Tibial nerve (tissue), 4 donors: ENCODE data around the gene ETV7. TPM values are rescaled to one million over a fixed set of nuclear protein-coding genes. Genes with fewer than 3 reads are reported as not detected.
A peak's percentile ranks its signal among the peaks of the same experiment; 100 is the strongest.

Experiments used
- DNase-seq, 2 donors: peaks; one replicate each; pipeline ENCODE4 v3.0.0-alpha.2; 2019; ENCODE audit warnings: low spot score in 2 of 2
- H3K27ac ChIP-seq, 4 donors: fragments of 200-600 bp; sonication (generic) in 3 of 4; one replicate each; pipeline ENCODE4 v1.5.1; 2017 to 2019; ENCODE audit warnings: mild to moderate bottlenecking in 1 of 4
- H3K27me3 ChIP-seq, 2 donors: fragments of 200-600 bp; sonication (generic) in 1 of 2; one replicate each; pipeline versions ENCODE4 v1.5.1 to v1.6.0; 2017 to 2019
- H3K36me3 ChIP-seq, 3 donors: fragments of 200-600 bp; sonication (generic); one replicate each; pipeline ENCODE4 v1.5.1; 2018 to 2019
- H3K4me1 ChIP-seq, 4 donors: fragments of 200-600 bp; sonication (generic) in 3 of 4; one replicate each; pipeline ENCODE4 v1.5.1; 2017 to 2019
- H3K4me3 ChIP-seq, 4 donors: fragments of 200-600 bp; sonication (generic) in 3 of 4; one replicate each; pipeline ENCODE4 v1.5.1; 2017 to 2019; ENCODE audit warnings: mild to moderate bottlenecking in 1 of 4, moderate library complexity in 1 of 4
- H3K9me3 ChIP-seq, 4 donors: fragments of 200-600 bp; sonication (generic) in 3 of 4; one replicate each; pipeline ENCODE4 v1.5.1; 2017 to 2019
- CTCF ChIP-seq, 5 experiments: fragments of 200-600 bp in 3 of 5; fragments of 450-650 bp in 2 of 5; sonication (generic) in 3 of 5; IDR thresholded peaks; one replicate each; pipeline ENCODE4 v1.5.1; 2016 to 2019; ENCODE audit warnings: antibody characterized with exemption in 5 of 5, mild to moderate bottlenecking in 3 of 5, moderate library complexity in 2 of 5
- EP300 ChIP-seq, 2 donors: sonication (generic); formaldehyde crosslinking; IDR thresholded peaks; one replicate each; pipeline ENCODE4 v1.6.1; 2017; ENCODE audit warnings: antibody characterized with exemption in 2 of 2, mild to moderate bottlenecking in 1 of 2
- POLR2A ChIP-seq, 2 donors: fragments of 450-650 bp; IDR thresholded peaks; one replicate each; pipeline ENCODE4 v1.6.1; 2017; ENCODE audit warnings: antibody characterized with exemption in 2 of 2, mild to moderate bottlenecking in 2 of 2, moderate library complexity in 2 of 2
- WGBS, 2 donors: methylation state at CpG; one replicate each; pipeline ENCODE4 v1.1.5; 2018; 5-methylcytosine and 5-hydroxymethylcytosine counted together
- total RNA-seq, 4 donors: library from RNA; depleted of rRNA; stranded (reverse); fragments of >200 nt; gene quantifications; one replicate each; pipeline ENCODE4 v1.1.0, GENCODE V29; 2016

Gene ETV7
- total RNA-seq, 4 donors from 2014 or later: 0.60 to 9.2 (median 2.9) TPM

GRCh38 chr6:36361071-36361470, 26.4 kb downstream of the ETV7 start:
- Histone ChIP-seq H3K4me3 (no peak overlapping the region), H3K27me3 (no peaks in the 10 kb centered on the region), H3K27ac (peak overlapping the region in 2 of 4 donors; percentile 88 to 89), H3K9me3 (no peaks in the 10 kb centered on the region), H3K4me1 (peaks cover 0 to 38% (median 26%) of the 10 kb centered on the region in 4 donors), H3K36me3 (peaks cover 0 to 10% (median 0%) of the 10 kb centered on the region in 3 donors)
- DNase-seq: no peak
- 75 to 77% methylated on average over 11 of the region's 11 CpGs for WGBS, 2 donors
- no peak for TF ChIP-seq EP300 (IDR thresholded peaks at IDR 0.05)
- TF ChIP-seq CTCF (IDR thresholded peaks at IDR 0.05): no peak
- TF ChIP-seq POLR2A (IDR thresholded peaks at IDR 0.05): no peak

- Histone ChIP-seq H3K27ac (peak overlapping the region; percentile 55 to 89 (median 86)), H3K27me3 (no peaks in the 10 kb centered on the region), H3K4me3 (peak overlapping the region in 2 of 4 donors; percentile 2 to 6), H3K36me3 (peaks cover 0 to 7% (median 0%) of the 10 kb centered on the region in 3 donors), H3K4me1 (peaks cover 0 to 38% (median 26%) of the 10 kb centered on the region in 4 donors), H3K9me3 (no peaks in the 10 kb centered on the region)
- TF ChIP-seq POLR2A (IDR thresholded peaks at IDR 0.05) (no peak), CTCF (IDR thresholded peaks at IDR 0.05) (peak; percentile 80 to 95 (median 86)), EP300 (IDR thresholded peaks at IDR 0.05) (peak in 1 of 2 donors; percentile 41)
- peak; percentile 84 to 89 for DNase-seq
- WGBS, 2 donors: 11 to 13% methylated on average over 10 of the region's 10 CpGs
Measured at GRCh38 chr6:36360241-36361054, 27.0 kb downstream of the ETV7 start.

- H3K9me3 ChIP-seq: no peaks in the 10 kb centered on the region
- no peak overlapping the region for H3K4me3 ChIP-seq
- no peaks in the 10 kb centered on the region for H3K27me3 ChIP-seq
- no peaks in the 10 kb centered on the region for H3K36me3 ChIP-seq
- peak in 1 of 2 donors; percentile 19 for DNase-seq
- H3K27ac ChIP-seq: peak overlapping the region; percentile 55 to 89 (median 86)
- TF ChIP-seq EP300 (IDR thresholded peaks at IDR 0.05): peak; percentile 42 to 88
- peak in 1 of 2 donors; percentile 21 for TF ChIP-seq POLR2A (IDR thresholded peaks at IDR 0.05)
- TF ChIP-seq CTCF (IDR thresholded peaks at IDR 0.05): no peak
- peaks cover 0 to 38% (median 26%) of the 10 kb centered on the region in 4 donors for H3K4me1 ChIP-seq
- WGBS, 2 donors: 32 to 33% methylated on average over 2 to 4 of the region's 4 CpGs
Measured at GRCh38 chr6:36358226-36358915, 29.1 kb downstream of the ETV7 start.

GRCh38 chr6:36357872-36358225, 29.6 kb downstream of the ETV7 start:
- no peaks in the 10 kb centered on the region for H3K9me3 ChIP-seq
- H3K4me3 ChIP-seq: no peak overlapping the region
- no peak for DNase-seq
- H3K27me3 ChIP-seq: no peaks in the 10 kb centered on the region
- H3K36me3 ChIP-seq: no peaks in the 10 kb centered on the region
- TF ChIP-seq EP300 (IDR thresholded peaks at IDR 0.05) (no peak), POLR2A (IDR thresholded peaks at IDR 0.05) (no peak), CTCF (IDR thresholded peaks at IDR 0.05) (no peak)
- 65 to 72% methylated on average over 3 of the region's 3 CpGs for WGBS, 2 donors
- peak overlapping the region; percentile 55 to 89 (median 86) for H3K27ac ChIP-seq
- peaks cover 0 to 38% (median 26%) of the 10 kb centered on the region in 4 donors for H3K4me1 ChIP-seq

GRCh38 chr6:36355819-36356218, 31.6 kb downstream of the ETV7 start:
- 69 to 73% methylated on average over 4 of the region's 4 CpGs for WGBS, 2 donors
- DNase-seq: no peak
- peak overlapping the region in 1 of 4 donors; percentile 46 for H3K27ac ChIP-seq
- TF ChIP-seq POLR2A (IDR thresholded peaks at IDR 0.05) (no peak), CTCF (IDR thresholded peaks at IDR 0.05) (no peak), EP300 (IDR thresholded peaks at IDR 0.05) (no peak)
- H3K36me3 ChIP-seq: no peaks in the 10 kb centered on the region
- H3K9me3 ChIP-seq: no peaks in the 10 kb centered on the region
- H3K4me1 ChIP-seq: peaks cover 0 to 45% (median 32%) of the 10 kb centered on the region in 4 donors
- no peak overlapping the region for H3K4me3 ChIP-seq
- H3K27me3 ChIP-seq: no peaks in the 10 kb centered on the region
